ENCODE measurements around the gene PARP14. TPM values are rescaled to one million over a fixed set of nuclear protein-coding genes. Genes with fewer than 3 reads are reported as not detected.
A peak's percentile ranks its signal among the peaks of the same experiment; 100 is the strongest.

PARP14 gene, protein sequence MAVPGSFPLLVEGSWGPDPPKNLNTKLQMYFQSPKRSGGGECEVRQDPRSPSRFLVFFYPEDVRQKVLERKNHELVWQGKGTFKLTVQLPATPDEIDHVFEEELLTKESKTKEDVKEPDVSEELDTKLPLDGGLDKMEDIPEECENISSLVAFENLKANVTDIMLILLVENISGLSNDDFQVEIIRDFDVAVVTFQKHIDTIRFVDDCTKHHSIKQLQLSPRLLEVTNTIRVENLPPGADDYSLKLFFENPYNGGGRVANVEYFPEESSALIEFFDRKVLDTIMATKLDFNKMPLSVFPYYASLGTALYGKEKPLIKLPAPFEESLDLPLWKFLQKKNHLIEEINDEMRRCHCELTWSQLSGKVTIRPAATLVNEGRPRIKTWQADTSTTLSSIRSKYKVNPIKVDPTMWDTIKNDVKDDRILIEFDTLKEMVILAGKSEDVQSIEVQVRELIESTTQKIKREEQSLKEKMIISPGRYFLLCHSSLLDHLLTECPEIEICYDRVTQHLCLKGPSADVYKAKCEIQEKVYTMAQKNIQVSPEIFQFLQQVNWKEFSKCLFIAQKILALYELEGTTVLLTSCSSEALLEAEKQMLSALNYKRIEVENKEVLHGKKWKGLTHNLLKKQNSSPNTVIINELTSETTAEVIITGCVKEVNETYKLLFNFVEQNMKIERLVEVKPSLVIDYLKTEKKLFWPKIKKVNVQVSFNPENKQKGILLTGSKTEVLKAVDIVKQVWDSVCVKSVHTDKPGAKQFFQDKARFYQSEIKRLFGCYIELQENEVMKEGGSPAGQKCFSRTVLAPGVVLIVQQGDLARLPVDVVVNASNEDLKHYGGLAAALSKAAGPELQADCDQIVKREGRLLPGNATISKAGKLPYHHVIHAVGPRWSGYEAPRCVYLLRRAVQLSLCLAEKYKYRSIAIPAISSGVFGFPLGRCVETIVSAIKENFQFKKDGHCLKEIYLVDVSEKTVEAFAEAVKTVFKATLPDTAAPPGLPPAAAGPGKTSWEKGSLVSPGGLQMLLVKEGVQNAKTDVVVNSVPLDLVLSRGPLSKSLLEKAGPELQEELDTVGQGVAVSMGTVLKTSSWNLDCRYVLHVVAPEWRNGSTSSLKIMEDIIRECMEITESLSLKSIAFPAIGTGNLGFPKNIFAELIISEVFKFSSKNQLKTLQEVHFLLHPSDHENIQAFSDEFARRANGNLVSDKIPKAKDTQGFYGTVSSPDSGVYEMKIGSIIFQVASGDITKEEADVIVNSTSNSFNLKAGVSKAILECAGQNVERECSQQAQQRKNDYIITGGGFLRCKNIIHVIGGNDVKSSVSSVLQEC (N-terminal part only)
- 16.4 and 17.4 TPM in 2 replicates for total RNA-seq (2021)
- long read RNA-seq, partial matches to known transcripts, result 44 of 47 reads
- long read RNA-seq, other reads (novel, unspliced or antisense), result 3 of 47 reads

GRCh38 chr3:122680475-122681283, at the start of gene PARP14:
TSS of gene PARP14 (plus strand) at chr3:122680839. CDS start at chr3:122680884, 45 bp downstream.
- Histone ChIP-seq H2AK5ac (ENCODE audit: insufficient read length, low read length) (no peak within 1 kb of the TSS), H3K56ac (ENCODE audit: insufficient read length, low read depth, low read length) (no peak within 1 kb of the TSS), H3K79me2 (ENCODE audit: insufficient read depth, low read length) (no peaks in the 10 kb centered on the region), H3K4me2 (ENCODE audit: insufficient read depth, insufficient read length, low read length) (peak within 1 kb of the TSS; percentile 52), H3K9ac (ENCODE audit: extremely low read depth, insufficient read length, low read length) (peak within 1 kb of the TSS; percentile 56), H4K20me1 (ENCODE audit: control insufficient read depth, insufficient read depth, insufficient read length) (no peaks in the 10 kb centered on the region), H3K4ac (ENCODE audit: low read depth, low read length) (no peak within 1 kb of the TSS; the same call in 1 of the 2 replicates), H2BK5ac (ENCODE audit: insufficient read length, low read length) (no peak within 1 kb of the TSS), H2BK20ac (ENCODE audit: low read depth, low read length, poor library complexity, severe bottlenecking) (no peak within 1 kb of the TSS), H4K91ac (ENCODE audit: insufficient read length, low read depth, low read length) (no peak within 1 kb of the TSS), H2BK12ac (ENCODE audit: insufficient read length, low read depth, low read length) (no peak within 1 kb of the TSS), H3T11ph (ENCODE audit: low read length) (no peak within 1 kb of the TSS), H3K23ac (ENCODE audit: insufficient read length, low read depth, low read length) (no peak within 1 kb of the TSS), H3K79me1 (ENCODE audit: insufficient read depth, low read depth, low read length, poor library complexity, severe bottlenecking) (no peaks in the 10 kb centered on the region), H4K8ac (replicated peaks; ENCODE audit: insufficient read length, low read depth, low read length) (no peak within 1 kb of the TSS), H3K14ac (ENCODE audit: insufficient read depth, low read length) (peak within 1 kb of the TSS; percentile 96), H3K9me3 (ENCODE audit: control insufficient read depth, low read depth, low read length) (no peaks in the 10 kb centered on the region), H4K5ac (ENCODE audit: insufficient read length, low read depth, low read length) (no peak within 1 kb of the TSS), H2AFZ (ENCODE audit: low read length) (peak within 1 kb of the TSS; percentile 59), H3K27ac (ENCODE audit: insufficient read length, low read depth, low read length) (no peak within 1 kb of the TSS), H2BK120ac (ENCODE audit: low read depth, low read length, poor library complexity, severe bottlenecking) (no peak within 1 kb of the TSS), H3K4me1 (ENCODE audit: insufficient read depth, low read length) (peaks cover 7% of the 10 kb centered on the region; the same call in 1 of the 2 replicates), H3K23me2 (ENCODE audit: insufficient read length, low read depth, low read length, poor library complexity, severe bottlenecking) (peaks cover 17% of the 10 kb centered on the region), H3K18ac (ENCODE audit: insufficient read length, low read depth, low read length) (peak within 1 kb of the TSS; percentile 90), H3K27me3 (ENCODE audit: insufficient read depth, low read length) (no peaks in the 10 kb centered on the region), H2BK15ac (ENCODE audit: low read depth, low read length) (no peak within 1 kb of the TSS)
- peaks cover 0 to 8% (median 2%) of the 10 kb centered on the region in 3 experiments; a peak in 5 of 7 replicates for H3K36me3 Mint-ChIP-seq (ENCODE audit: insufficient read depth in 1 of 3, low read depth in 3 of 3)
- peak within 1 kb of the TSS; percentile 76 to 83 for H3K4me3 Mint-ChIP-seq
- H3K9me3 Mint-ChIP-seq, result peaks cover 3 to 4% of the 10 kb centered on the region in 2 experiments; a peak in 4 of 5 replicates
- H3K4me1 Mint-ChIP-seq, result peaks cover 22 to 23% of the 10 kb centered on the region in 2 experiments
- peak within 1 kb of the TSS in 2 of 3 experiments; percentile 71 to 85; a peak in 2 of 7 replicates for H3K27ac Mint-ChIP-seq
- peaks cover 5% of the 10 kb centered on the region; the same call in 1 of the 2 replicates for H3K27me3 Mint-ChIP-seq (ENCODE audit: low read depth)
- TF ChIP-seq CTCF (conservative IDR thresholded peaks at IDR 0.05), result no peak
- no CpG with 5 or more reads among the region's 63 CpGs for WGBS (ENCODE audit: extremely low coverage, insufficient read length, low lambda C conversion rate)
- DNase-seq, result peak; percentile 67
